Measurements from ENCODE around the gene NOX3. TPM values are rescaled to one million over a fixed set of nuclear protein-coding genes. Genes with fewer than 3 reads are reported as not detected.

Gene NOX3
- total RNA-seq, 2 experiments from 2014 or later: not detected

GRCh38 chr6:155398221-155398620 is 57.4 kb downstream of the NOX3 start:
- Histone ChIP-seq H3K27ac (ENCODE audit: low read depth in 1 of 2, low read length in 2 of 2) (no peak overlapping the region), H3K9me3 (ENCODE audit: control insufficient read depth in 1 of 2, insufficient read depth in 1 of 2, low read length in 2 of 2) (no peaks in the 10 kb centered on the region), H3K36me3 (ENCODE audit: insufficient read depth, low read length) (no peaks in the 10 kb centered on the region), H3K4me1 (ENCODE audit: insufficient read depth, low read length) (no peaks in the 10 kb centered on the region), H3K27me3 (ENCODE audit: control insufficient read depth in 1 of 2, insufficient read depth in 2 of 2, low read length in 2 of 2) (no peaks in the 10 kb centered on the region), H3K4me3 (ENCODE audit: low read length) (no peak overlapping the region)
- ChIA-PET POLR2A (no interaction called here), CTCF (no interaction called here)
- Mint-ChIP-seq H3K36me3 (ENCODE audit: low read depth) (no peaks in the 10 kb centered on the region), H3K27me3 (no peaks in the 10 kb centered on the region), H3K27ac (no peak overlapping the region), H3K4me1 (ENCODE audit: low read depth) (no peaks in the 10 kb centered on the region), H3K9me3 (no peaks in the 10 kb centered on the region), H3K4me3 (no peak overlapping the region)
- DNase-seq (no peak), ATAC-seq (ENCODE audit: poor library complexity) (no peak)
- TF ChIP-seq, protein P1, sequence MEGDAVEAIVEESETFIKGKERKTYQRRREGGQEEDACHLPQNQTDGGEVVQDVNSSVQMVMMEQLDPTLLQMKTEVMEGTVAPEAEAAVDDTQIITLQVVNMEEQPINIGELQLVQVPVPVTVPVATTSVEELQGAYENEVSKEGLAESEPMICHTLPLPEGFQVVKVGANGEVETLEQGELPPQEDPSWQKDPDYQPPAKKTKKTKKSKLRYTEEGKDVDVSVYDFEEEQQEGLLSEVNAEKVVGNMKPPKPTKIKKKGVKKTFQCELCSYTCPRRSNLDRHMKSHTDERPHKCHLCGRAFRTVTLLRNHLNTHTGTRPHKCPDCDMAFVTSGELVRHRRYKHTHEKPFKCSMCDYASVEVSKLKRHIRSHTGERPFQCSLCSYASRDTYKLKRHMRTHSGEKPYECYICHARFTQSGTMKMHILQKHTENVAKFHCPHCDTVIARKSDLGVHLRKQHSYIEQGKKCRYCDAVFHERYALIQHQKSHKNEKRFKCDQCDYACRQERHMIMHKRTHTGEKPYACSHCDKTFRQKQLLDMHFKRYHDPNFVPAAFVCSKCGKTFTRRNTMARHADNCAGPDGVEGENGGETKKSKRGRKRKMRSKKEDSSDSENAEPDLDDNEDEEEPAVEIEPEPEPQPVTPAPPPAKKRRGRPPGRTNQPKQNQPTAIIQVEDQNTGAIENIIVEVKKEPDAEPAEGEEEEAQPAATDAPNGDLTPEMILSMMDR (IDR thresholded peaks at IDR 0.05): no peak
- intact Hi-C loops (cut with DNase I, micrococcal nuclease): no loop called here

GRCh38 chr6:155397172-155397705 is 58.4 kb downstream of the NOX3 start:
- no peaks in the 10 kb centered on the region for H3K4me1 Mint-ChIP-seq (ENCODE audit: low read depth)
- no peak overlapping the region for H3K4me3 ChIP-seq (ENCODE audit: low read length)
- no peaks in the 10 kb centered on the region for H3K36me3 ChIP-seq (ENCODE audit: insufficient read depth, low read length)
- H3K4me3 Mint-ChIP-seq: no peak overlapping the region
- H3K36me3 Mint-ChIP-seq (ENCODE audit: low read depth): no peaks in the 10 kb centered on the region
- H3K9me3 Mint-ChIP-seq: no peaks in the 10 kb centered on the region
- DNase-seq (no peak), ATAC-seq (ENCODE audit: poor library complexity) (no peak)
- intact Hi-C loops (cut with DNase I, micrococcal nuclease): no loop called here
- CTCF ChIA-PET: no interaction called here
- H3K9me3 ChIP-seq (ENCODE audit: control insufficient read depth in 1 of 2, insufficient read depth in 1 of 2, low read length in 2 of 2): no peaks in the 10 kb centered on the region
- POLR2A ChIA-PET: no interaction called here
- no peak overlapping the region for H3K27ac Mint-ChIP-seq
- no peaks in the 10 kb centered on the region for H3K27me3 Mint-ChIP-seq
- TF ChIP-seq, protein P1 (IDR thresholded peaks at IDR 0.05): no peak
- H3K4me1 ChIP-seq (ENCODE audit: insufficient read depth, low read length): no peaks in the 10 kb centered on the region
- H3K27me3 ChIP-seq (ENCODE audit: control insufficient read depth in 1 of 2, insufficient read depth in 2 of 2, low read length in 2 of 2): no peaks in the 10 kb centered on the region
- no peak overlapping the region for H3K27ac ChIP-seq (ENCODE audit: low read depth in 1 of 2, low read length in 2 of 2)

DNA sequence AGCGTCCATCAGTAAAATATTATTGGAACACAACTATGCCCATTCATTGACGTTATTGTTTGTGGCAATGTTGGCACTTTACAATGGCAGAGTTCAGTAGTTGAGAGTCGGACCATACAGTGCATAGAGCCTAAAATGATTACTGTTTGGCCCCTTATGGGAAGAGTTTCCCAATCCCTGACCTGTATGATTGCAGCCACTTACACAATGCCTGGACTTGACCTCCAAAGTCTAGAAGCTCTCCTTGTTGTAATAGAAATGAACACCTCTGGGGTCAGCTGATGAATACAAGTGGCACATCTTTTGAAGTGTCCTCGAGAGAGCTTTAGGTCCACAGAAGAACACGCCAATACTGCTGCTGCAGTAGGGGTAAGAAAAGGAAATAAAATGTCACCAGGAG is 59.0 kb downstream of the NOX3 start:
- intact Hi-C loops (cut with DNase I, micrococcal nuclease): no loop called here
- no peak for DNase-seq
- H3K27me3 Mint-ChIP-seq: no peaks in the 10 kb centered on the region
- Histone ChIP-seq H3K27ac (ENCODE audit: low read depth in 1 of 2, low read length in 2 of 2) (no peak overlapping the region), H3K4me1 (ENCODE audit: insufficient read depth, low read length) (no peaks in the 10 kb centered on the region), H3K9me3 (ENCODE audit: control insufficient read depth in 1 of 2, insufficient read depth in 1 of 2, low read length in 2 of 2) (no peaks in the 10 kb centered on the region), H3K27me3 (ENCODE audit: control insufficient read depth in 1 of 2, insufficient read depth in 2 of 2, low read length in 2 of 2) (no peaks in the 10 kb centered on the region), H3K4me3 (ENCODE audit: low read length) (no peak overlapping the region), H3K36me3 (ENCODE audit: insufficient read depth, low read length) (no peaks in the 10 kb centered on the region)
- H3K4me3 Mint-ChIP-seq: no peak overlapping the region
- TF ChIP-seq, protein P1 (IDR thresholded peaks at IDR 0.05): no peak
- no peaks in the 10 kb centered on the region for H3K36me3 Mint-ChIP-seq (ENCODE audit: low read depth)
- no peaks in the 10 kb centered on the region for H3K4me1 Mint-ChIP-seq (ENCODE audit: low read depth)
- no peak for ATAC-seq (ENCODE audit: poor library complexity)
- no peak overlapping the region for H3K27ac Mint-ChIP-seq
- H3K9me3 Mint-ChIP-seq: no peaks in the 10 kb centered on the region
- CTCF ChIA-PET: no interaction called here
- POLR2A ChIA-PET: no interaction called here

All from CD4-positive, alpha-beta T cell (primary cell).